Activated naive CD4-positive, alpha-beta T cell treated with anti-CD3 and anti-CD28 coated beads for 36 hours (primary cell): ENCODE data around the gene NUDCD3. TPM values are rescaled to one million over a fixed set of nuclear protein-coding genes. Genes with fewer than 3 reads are reported as not detected.

Experiments used
- CTCF ChIA-PET: fragments of 350-600 bp; sonication (Branson Sonifier 250); formaldehyde crosslinking; loops from one replicate; lab custom pipeline; 2021; ENCODE audit warnings: antibody characterized with exemption; lab: Charles Lee
- DNase-seq: peaks from one replicate; pipeline ENCODE4 v3.0.0-alpha.2; 2020
- H3K27ac Mint-ChIP-seq: one replicate; pipeline ENCODE4 v1.8.0; 2021; ENCODE audit warnings: mild to moderate bottlenecking, mixed read lengths
- H3K27me3 Mint-ChIP-seq: one replicate; pipeline ENCODE4 v1.8.0; 2021; ENCODE audit warnings: low read depth, mixed read lengths
- H3K36me3 Mint-ChIP-seq: one replicate; pipeline ENCODE4 v1.8.0; 2021; ENCODE audit warnings: low read depth, mixed read lengths
- H3K4me1 Mint-ChIP-seq: one replicate; pipeline ENCODE4 v1.8.0; 2021; ENCODE audit warnings: low read depth, mixed read lengths
- H3K4me3 Mint-ChIP-seq: one replicate; pipeline ENCODE4 v1.8.0; 2021; ENCODE audit warnings: mild to moderate bottlenecking, moderate library complexity, mixed read lengths
- H3K9me3 Mint-ChIP-seq: one replicate; pipeline ENCODE4 v1.8.0; 2021; ENCODE audit warnings: mixed read lengths
- intact Hi-C: fragments of 100-400 bp; cut with micrococcal nuclease; formaldehyde crosslinking; loops from one replicate; pipeline ENCODE4 v1.15.1; 2023
- total RNA-seq, 2 experiments: library from RNA; stranded (reverse); gene quantifications; one replicate each; pipeline ENCODE4 v1.2.3, GENCODE V29; 2021

NUDCD3 gene
- total RNA-seq, 2 experiments from 2014 or later = 81.1 to 81.8 TPM

DNA sequence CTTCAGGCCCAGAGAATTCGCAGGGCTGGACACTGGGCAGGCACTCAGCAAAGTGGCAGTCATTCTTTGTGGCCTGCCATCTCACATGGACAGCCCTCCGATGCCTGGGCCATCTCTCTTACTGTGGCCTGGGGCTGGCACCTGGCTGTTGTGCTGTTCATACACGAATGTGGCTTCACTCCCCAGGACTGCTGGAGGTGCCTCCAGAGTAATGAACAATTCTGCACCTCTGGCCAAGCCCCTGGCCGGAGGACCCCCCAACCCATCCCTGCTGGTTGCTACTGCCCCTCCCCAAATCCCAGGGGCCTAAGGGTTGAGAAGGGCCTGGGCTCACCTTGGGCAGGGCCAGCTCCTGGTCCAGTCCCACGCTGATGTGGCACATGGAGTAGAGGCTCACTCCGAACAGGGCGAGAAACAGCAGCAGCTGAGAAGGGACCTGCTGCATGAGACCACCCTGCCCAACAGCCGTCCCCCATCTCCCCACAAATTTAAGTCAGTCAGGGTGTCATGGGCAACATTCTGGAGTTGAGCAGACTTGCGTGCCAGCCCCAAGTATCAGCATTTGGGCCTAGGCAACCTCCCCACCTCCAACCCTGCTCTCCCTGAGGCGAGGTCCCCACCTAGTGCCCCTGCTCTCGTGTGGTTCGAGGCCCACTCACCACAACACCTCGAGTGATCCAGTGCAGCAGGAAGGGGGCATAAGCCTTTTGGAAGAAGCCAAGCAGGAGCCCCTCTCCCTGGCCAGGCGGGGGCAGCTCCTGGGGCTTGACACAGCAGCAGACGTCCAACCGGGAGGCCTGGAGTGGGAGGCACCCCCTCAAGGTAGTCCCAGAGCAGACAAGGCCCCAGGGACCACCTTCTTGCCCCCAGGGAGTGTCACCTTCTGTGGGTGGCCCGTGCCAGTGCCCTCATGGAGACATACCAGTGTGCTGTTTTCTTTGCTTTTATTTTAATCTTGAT lies 41.2 kb upstream of the NUDCD3 start:
- H3K36me3 Mint-ChIP-seq = no peaks in the 10 kb centered on the region
- DNase-seq = no peak
- peaks cover 4% of the 10 kb centered on the region for H3K9me3 Mint-ChIP-seq
- intact Hi-C loops = no loop called here
- CTCF ChIA-PET = no interaction called here
- no peak overlapping the region for H3K27ac Mint-ChIP-seq
- no peaks in the 10 kb centered on the region for H3K4me1 Mint-ChIP-seq
- no peaks in the 10 kb centered on the region for H3K27me3 Mint-ChIP-seq
- H3K4me3 Mint-ChIP-seq = no peak overlapping the region

DNA sequence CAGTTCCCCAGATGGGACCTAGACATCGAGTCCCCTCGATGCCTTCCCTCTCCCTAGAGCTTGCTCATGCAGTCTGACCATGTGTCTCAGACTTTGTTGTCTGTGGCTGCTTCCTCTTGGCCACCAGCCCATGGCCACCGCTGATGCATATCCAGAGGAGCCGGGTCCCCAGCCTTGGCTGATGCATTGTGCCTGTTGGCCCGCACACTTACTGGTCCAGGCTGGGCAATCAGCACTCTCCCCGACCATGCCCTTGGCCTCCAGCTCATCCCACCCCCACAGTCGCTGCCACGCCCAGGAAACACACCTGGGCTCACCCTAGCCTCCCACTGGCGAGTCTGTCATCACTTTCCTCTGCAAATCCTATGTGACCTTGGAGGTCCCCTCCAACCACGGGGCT lies 40.5 kb upstream of the NUDCD3 start:
- intact Hi-C loops = no loop called here
- peaks cover 6% of the 10 kb centered on the region for H3K9me3 Mint-ChIP-seq
- CTCF ChIA-PET = no interaction called here
- no peak overlapping the region for H3K4me3 Mint-ChIP-seq
- peaks cover under 1% of the 10 kb centered on the region for H3K36me3 Mint-ChIP-seq
- H3K27ac Mint-ChIP-seq = no peak overlapping the region
- no peak for DNase-seq
- H3K4me1 Mint-ChIP-seq = no peaks in the 10 kb centered on the region
- H3K27me3 Mint-ChIP-seq = no peaks in the 10 kb centered on the region

DNA sequence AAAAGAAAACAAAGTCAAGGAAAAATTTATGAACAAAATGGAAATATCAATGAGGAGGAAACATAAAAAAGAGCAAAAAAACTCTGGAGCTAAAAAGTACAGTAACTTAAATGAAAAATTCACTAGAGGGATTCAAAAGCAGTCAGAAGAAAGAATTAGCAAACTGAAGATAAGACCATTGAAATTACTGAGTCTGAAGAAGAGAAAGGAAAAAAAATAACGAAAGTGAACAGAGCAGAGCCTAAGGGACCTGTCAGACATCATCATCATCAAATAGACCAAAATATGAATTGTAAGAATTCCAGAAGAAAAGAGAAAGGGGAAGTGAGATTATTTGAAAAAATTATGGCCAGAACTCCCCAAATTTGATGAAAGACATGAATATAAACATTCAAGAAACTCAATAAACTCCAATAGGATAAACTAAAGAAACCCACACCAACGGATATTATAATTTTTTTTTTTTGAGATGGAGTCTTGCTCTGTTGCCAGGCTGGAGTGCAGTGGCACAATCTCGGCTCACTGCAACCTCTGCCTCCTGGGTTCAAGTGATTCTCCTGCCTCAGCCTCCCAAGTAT lies 34.4 kb upstream of the NUDCD3 start:
- H3K27ac Mint-ChIP-seq = no peak overlapping the region
- peaks cover 17% of the 10 kb centered on the region for H3K9me3 Mint-ChIP-seq
- H3K36me3 Mint-ChIP-seq = peaks cover 3% of the 10 kb centered on the region
- CTCF ChIA-PET = interaction anchor here (0.6 to 0.7 kb wide), 2 partner anchors 226 to 957 kb away, joined by 3 to 4 read pairs; no protein-coding TSS in a partner anchor
- H3K4me1 Mint-ChIP-seq = no peaks in the 10 kb centered on the region
- DNase-seq = no peak
- H3K4me3 Mint-ChIP-seq = no peak overlapping the region
- intact Hi-C loops = no loop called here
- no peaks in the 10 kb centered on the region for H3K27me3 Mint-ChIP-seq

DNA sequence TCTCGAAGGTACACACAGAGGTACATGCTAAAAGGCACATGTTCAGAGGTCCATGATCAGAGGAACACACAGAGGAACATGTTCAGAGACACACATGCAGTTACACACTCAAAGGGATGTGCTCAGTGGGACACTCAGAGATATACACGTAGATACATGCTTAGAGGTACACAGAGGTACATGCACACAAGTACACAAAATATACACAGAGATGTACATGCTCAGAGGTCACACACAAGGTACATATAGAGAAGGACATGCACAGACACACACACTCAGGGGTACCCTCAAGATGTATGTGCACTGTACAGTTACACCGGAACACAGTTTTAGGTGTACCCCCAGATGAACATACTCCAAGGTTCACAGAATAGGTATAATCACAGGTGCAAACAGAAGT lies 31.9 kb upstream of the NUDCD3 start:
- H3K27ac Mint-ChIP-seq = no peak overlapping the region
- H3K36me3 Mint-ChIP-seq = peaks cover 3% of the 10 kb centered on the region
- CTCF ChIA-PET = no interaction called here
- no peaks in the 10 kb centered on the region for H3K4me1 Mint-ChIP-seq
- no peaks in the 10 kb centered on the region for H3K27me3 Mint-ChIP-seq
- DNase-seq = no peak
- intact Hi-C loops = no loop called here
- peaks cover 15% of the 10 kb centered on the region for H3K9me3 Mint-ChIP-seq
- no peak overlapping the region for H3K4me3 Mint-ChIP-seq

DNA sequence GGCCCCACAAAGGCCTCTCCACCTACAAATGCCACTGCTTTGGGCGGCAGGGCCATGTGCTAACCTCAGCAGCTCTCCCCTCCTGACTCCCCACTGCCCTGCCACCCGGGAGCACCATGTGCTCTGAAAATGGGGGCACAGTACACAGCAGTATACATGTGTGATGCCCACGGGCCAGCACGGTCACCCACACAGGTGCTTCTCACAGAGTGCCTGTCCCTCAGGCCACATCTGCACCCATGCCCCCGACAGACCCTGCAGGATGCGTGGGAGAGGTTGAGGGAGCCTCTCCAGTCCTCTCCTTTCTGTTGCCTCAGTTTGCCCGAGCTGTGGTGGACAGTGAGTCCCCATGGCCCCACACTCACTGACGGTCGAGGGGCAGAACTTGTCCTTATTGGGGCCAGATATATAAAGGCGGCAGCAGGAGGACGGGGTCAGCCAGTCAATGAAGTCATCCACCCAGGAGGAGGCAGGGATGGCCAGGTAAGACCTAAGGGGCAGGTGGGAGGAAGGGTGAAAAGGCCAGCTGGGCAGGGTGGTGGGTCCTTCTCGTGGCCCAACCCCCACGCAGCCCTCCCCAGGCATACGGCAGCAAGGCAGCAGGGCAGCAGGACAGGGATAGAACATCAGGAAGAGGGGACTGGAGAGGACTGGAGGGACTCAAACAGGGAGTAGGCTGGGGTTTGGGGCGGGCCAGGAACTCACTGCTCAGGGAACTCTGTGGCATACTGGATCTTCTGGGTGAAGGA lies 31.1 kb upstream of the NUDCD3 start:
- DNase-seq = no peak
- H3K36me3 Mint-ChIP-seq = peaks cover 3% of the 10 kb centered on the region
- CTCF ChIA-PET = no interaction called here
- no peak overlapping the region for H3K4me3 Mint-ChIP-seq
- peaks cover 12% of the 10 kb centered on the region for H3K9me3 Mint-ChIP-seq
- H3K27me3 Mint-ChIP-seq = no peaks in the 10 kb centered on the region
- no peak overlapping the region for H3K27ac Mint-ChIP-seq
- intact Hi-C loops = no loop called here
- H3K4me1 Mint-ChIP-seq = no peaks in the 10 kb centered on the region

DNA sequence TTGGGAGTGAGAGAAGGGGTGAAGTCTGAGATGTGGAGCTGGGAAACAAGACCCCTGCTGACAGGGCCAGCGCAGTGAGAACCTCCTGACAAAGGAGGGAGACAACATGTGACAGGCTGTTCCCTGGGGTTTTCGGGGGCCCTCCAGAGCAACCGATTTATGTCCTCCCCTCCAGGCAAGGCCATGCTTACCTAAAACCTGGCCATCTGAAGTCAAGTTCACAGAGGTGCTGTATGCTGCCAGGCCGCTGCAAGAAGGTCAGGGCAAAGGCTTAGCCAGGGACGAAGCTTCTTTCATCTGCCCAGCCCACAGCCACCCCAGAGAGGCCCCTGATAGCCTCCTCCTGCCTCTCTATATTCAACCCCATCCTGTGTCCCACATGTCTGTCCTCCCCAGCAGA lies 30.1 kb upstream of the NUDCD3 start:
- H3K4me3 Mint-ChIP-seq = no peak overlapping the region
- intact Hi-C loops = no loop called here
- CTCF ChIA-PET = interaction anchor here (0.6 kb wide), 1 partner anchor 386 kb away, joined by 3 read pairs; no protein-coding TSS in a partner anchor

DNA sequence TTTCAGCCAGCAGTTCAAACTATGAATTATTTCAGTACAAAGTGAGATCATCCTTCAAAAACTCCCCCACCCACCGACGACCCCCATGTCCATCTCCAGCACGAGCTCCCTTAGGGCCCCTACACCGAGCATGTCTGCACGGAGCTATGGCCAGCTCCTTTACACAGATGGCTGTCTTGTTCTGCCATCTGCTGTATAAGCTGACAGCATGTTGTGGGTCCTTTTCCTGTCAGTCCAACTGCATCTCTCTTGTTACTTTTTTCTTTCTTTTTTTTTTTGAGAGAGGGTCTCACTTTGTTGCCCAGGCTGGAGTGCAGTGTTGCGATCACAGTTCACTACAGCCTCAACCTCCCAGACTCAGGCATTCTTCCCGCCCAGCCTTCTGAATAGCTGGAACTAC lies 29.1 kb upstream of the NUDCD3 start:
- DNase-seq = no peak
- CTCF ChIA-PET = interaction anchor here (1.0 to 1.1 kb wide), 2 partner anchors 15 to 46 kb away, joined by 4 to 5 read pairs; no protein-coding TSS in a partner anchor
- Mint-ChIP-seq H3K36me3 (no peaks in the 10 kb centered on the region), H3K27ac (no peak overlapping the region), H3K9me3 (peaks cover 5% of the 10 kb centered on the region), H3K4me1 (no peaks in the 10 kb centered on the region), H3K4me3 (no peak overlapping the region), H3K27me3 (no peaks in the 10 kb centered on the region)
- intact Hi-C loops = no loop called here

More for the DNA sequence above, 30.1 kb upstream of the NUDCD3 start:
- no peaks in the 10 kb centered on the region for H3K27me3 Mint-ChIP-seq
- no peak overlapping the region for H3K27ac Mint-ChIP-seq
- H3K9me3 Mint-ChIP-seq = peaks cover 10% of the 10 kb centered on the region
- H3K4me1 Mint-ChIP-seq = no peaks in the 10 kb centered on the region
- no peak for DNase-seq
- H3K36me3 Mint-ChIP-seq = peaks cover 2% of the 10 kb centered on the region

DNA sequence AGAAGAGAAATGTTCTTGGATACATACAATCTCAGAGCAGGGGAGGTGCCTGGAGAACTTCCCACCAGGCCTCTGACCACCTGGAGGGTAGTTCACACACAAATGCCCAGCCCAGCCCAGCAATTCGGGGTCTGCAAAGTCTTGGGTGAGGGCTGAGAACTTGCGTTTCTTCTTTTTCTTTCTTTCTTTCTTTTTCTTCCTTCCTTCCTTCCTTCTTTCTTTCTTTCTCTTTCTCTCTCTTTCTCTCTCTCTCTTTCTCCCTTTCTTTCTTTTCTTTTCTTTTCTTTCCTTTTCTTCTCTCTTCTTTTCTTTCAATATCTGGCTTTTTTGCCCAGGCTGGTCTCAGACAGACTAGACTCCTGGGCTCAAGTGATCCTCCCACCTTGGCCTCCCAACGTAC lies 28.3 kb upstream of the NUDCD3 start:
- Mint-ChIP-seq H3K27ac (no peak overlapping the region), H3K4me3 (no peak overlapping the region), H3K4me1 (no peaks in the 10 kb centered on the region), H3K27me3 (no peaks in the 10 kb centered on the region), H3K9me3 (peaks cover under 1% of the 10 kb centered on the region), H3K36me3 (no peaks in the 10 kb centered on the region)
- no peak for DNase-seq
- CTCF ChIA-PET = interaction anchor here (1.0 to 1.1 kb wide), 2 partner anchors 16 to 47 kb away, joined by 4 to 5 read pairs; no protein-coding TSS in a partner anchor
- intact Hi-C loops = no loop called here

DNA sequence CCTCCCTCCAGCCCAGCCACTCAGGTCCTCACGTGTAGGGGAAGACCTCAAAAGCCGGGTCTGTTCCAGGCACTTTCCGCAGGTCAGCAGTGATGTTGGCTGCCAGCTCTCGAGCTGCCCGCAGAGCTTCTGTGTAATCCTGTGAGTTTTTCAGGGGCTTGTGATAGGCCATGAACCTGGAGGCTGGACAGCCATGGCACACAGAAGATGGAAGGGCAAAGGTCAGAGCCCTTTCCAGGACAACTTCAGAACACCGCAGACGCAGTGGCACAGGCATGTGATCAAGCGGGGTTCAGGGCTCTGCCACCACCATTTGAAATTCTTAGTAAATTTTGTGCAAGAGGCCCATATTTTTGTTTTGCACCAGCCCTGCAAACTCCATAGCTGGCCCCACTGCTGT lies 26.7 kb upstream of the NUDCD3 start:
- no peak for DNase-seq
- CTCF ChIA-PET = no interaction called here
- Mint-ChIP-seq H3K4me1 (no peaks in the 10 kb centered on the region), H3K36me3 (no peaks in the 10 kb centered on the region), H3K4me3 (no peak overlapping the region), H3K9me3 (no peaks in the 10 kb centered on the region), H3K27ac (no peak overlapping the region), H3K27me3 (no peaks in the 10 kb centered on the region)
- intact Hi-C loops = no loop called here

DNA sequence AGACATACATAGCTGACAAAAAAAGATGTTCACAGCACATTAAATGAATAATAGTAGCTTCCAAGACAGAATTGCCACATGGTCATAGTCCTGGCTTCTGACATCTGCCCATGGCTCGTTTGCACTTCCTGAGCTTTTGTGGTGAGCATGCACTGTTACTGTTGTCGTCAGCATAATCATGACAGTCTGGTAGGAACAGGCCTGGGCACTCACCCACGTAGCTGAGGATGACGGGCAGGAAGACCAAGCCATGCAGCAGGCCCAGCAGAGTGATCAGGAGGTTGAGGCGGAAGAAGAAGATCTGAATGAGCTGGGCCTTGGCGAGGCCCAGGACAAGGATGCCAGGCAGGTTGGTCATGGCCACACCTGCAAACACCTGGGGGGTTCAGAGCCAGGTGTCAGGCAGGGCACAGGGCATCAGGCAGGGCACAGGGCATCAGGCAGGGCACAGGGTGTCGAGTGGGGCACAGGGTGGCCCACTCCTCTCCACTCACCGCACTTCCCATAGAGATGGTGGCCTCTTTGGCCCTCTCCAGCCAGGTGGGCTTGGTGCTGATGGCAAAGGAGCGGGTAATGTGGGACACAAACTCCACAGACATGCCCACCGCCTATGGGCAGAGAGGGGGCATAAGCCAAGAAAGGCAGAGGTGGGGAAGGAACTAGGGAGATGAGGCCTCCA lies 25.3 kb upstream of the NUDCD3 start:
- H3K27ac Mint-ChIP-seq = no peak overlapping the region
- H3K27me3 Mint-ChIP-seq = peaks cover 3% of the 10 kb centered on the region
- no peak overlapping the region for H3K4me3 Mint-ChIP-seq
- H3K9me3 Mint-ChIP-seq = peaks cover 2% of the 10 kb centered on the region
- H3K36me3 Mint-ChIP-seq = no peaks in the 10 kb centered on the region
- CTCF ChIA-PET = interaction anchor here (2.0 kb wide), 1 partner anchor 18 kb away, joined by 9 read pairs; no protein-coding TSS in a partner anchor
- DNase-seq = no peak
- intact Hi-C loops = no loop called here
- no peaks in the 10 kb centered on the region for H3K4me1 Mint-ChIP-seq

DNA sequence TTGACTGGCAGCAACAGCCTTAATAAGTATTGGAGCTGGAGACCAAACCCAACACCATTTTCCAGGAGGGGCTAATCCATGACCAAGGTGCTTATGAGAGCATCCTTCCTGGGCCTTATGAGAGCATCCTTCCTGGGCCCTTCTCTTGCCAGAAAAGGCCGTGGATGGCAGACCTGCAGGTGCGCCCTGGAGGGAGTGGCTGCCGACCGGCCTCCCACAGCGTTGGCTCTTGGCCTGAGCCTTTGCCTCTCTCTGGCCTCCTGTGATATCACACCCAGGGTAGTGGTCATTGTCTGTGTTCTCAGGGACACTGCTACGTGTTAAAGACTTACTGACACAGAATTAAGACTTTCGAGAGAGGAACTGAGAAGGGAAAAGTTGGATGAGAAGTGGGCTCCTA lies 22.3 kb upstream of the NUDCD3 start:
- intact Hi-C loops = no loop called here
- H3K27ac Mint-ChIP-seq = no peak overlapping the region
- H3K9me3 Mint-ChIP-seq = peaks cover 6% of the 10 kb centered on the region
- H3K27me3 Mint-ChIP-seq = peaks cover 3% of the 10 kb centered on the region
- H3K4me1 Mint-ChIP-seq = peaks cover 14% of the 10 kb centered on the region
- DNase-seq = no peak
- no peaks in the 10 kb centered on the region for H3K36me3 Mint-ChIP-seq
- CTCF ChIA-PET = no interaction called here
- H3K4me3 Mint-ChIP-seq = no peak overlapping the region
